Nasal cavity respiratory epithelium epithelial cell of viscerocranial mucosa (primary cell): ENCODE measurements around the gene ETV7. TPM values are rescaled to one million over a fixed set of nuclear protein-coding genes. Genes with fewer than 3 reads are reported as not detected.

Experiments used
- total RNA-seq: library from RNA; depleted of rRNA; stranded (reverse); fragments of >200 nt; gene quantifications from 2 replicates; pipeline ENCODE4 v1.2.3, GENCODE V29; 2014

Gene ETV7
- total RNA-seq = under 0.01 and 0.36 TPM in 2 replicates

DNA sequence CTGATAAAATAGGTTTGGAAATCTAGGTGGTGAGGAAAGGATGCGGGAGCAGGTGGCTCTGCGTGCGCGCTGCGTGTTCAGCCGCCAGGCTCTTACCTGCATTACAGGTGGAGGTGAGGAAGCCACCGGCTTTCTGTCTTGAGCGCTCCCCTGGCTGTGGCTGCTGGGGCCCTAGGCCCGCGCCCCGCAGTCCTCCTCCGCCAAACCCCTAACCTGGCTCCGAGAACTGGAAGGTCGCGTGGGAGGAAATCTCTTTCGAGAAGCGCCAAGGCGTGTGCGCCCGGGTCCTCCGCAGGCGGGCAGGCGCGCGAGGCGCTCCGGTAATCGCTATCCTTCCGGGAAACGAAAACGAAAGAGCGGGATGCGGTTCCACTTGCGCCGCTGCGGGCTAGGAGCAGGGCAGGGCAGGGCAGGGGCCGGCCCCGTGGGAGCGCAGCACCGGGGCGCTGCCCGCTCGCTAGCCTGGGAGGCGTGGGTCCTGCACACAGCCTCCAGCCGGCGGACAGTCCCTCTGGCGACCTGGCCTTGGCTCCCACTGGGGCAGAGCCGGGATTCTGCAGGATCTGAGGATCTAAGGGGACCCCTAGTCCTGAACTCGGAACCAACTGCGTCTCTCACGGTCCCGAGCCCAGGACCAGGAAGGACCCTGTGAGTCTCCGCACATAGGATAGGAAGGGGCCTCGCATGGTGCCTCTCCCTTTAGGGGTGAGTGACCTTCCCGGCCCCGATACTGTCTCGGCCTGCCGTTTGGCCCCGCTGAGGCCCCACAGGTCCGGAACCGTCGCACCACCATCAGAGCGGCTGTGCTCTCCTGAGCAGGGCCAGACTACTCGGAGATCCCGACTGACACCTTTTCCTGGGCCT is at the start of gene ETV7:
ETV7 (minus strand) TSS at position 230 of the 864 bp plus-strand sequence; CDS start at position 102, 128 bp downstream.

DNA sequence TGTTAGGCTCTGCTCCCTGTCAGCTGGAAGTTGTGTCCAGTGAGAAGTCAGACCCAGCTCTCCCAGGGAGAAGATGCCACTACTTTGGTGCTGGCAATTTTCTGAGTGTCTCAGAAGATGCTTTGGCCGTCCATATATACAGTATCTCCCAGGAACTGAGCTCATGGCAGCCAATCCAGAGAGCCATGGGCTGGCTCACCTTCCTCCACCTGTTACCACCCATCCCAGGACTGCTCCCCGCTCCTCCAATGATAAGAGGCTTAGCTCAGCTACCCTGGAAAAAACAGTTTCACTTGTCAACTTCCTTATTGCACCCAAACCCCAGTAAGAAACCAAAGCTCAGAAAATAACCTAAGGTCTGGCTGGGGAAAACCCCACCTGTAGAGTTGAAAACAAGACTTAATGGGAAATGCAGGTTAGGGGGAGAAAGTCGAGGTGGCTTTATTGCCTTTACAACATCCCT is 50.7 kb downstream of the ETV7 start, which contains the start of gene BNIP5:
BNIP5 (minus strand) TSS at position 110 of the 463 bp plus-strand sequence. CDS start 6,198 bp downstream, outside the sequence.

Other genes with a start within 250 kb of the ETV7 start
- gene BRPF3, start 190.9 kb downstream of the ETV7 start, total RNA-seq = 8.2 and 17.4 TPM in 2 replicates
- gene PNPLA1, start 117.6 kb downstream of the ETV7 start, total RNA-seq = 0.36 and 0.68 TPM in 2 replicates
- not detected in 2 replicates for gene BNIP5, start 50.8 kb downstream of the ETV7 start, total RNA-seq
- under 0.01 TPM in 1 of 2 replicates, not detected in the other for gene PXT1, start 55.2 kb upstream of the ETV7 start, total RNA-seq
- 33.8 and 37.4 TPM in 2 replicates for gene KCTD20, start 55.3 kb upstream of the ETV7 start, total RNA-seq
- 18.1 and 37.3 TPM in 2 replicates for gene STK38, start 159.8 kb upstream of the ETV7 start, total RNA-seq
- 284 and 306 TPM in 2 replicates for gene SRSF3, start 206.7 kb upstream of the ETV7 start, total RNA-seq